Spleen (tissue), 11 donors: ENCODE measurements around the gene KCTD8. TPM values are rescaled to one million over a fixed set of nuclear protein-coding genes. Genes with fewer than 3 reads are reported as not detected.

Experiments
- DNase-seq: peaks from one replicate; pipeline ENCODE4 v3.0.0-alpha.2; 2020
- H3K27ac ChIP-seq, 8 donors: fragments of 200-600 bp; sonication (generic) in 7 of 8; 1 replicate in 4 of 8; 2 replicates in 4 of 8; pipeline versions ENCODE4 v1.5.0 to v1.8.0; 2016 to 2021; ENCODE audit warnings: inconsistent platforms in 4 of 8, mild to moderate bottlenecking in 4 of 8, moderate library complexity in 1 of 8
- H3K27me3 ChIP-seq, 7 donors: fragments of 200-600 bp; sonication (generic) in 6 of 7; replicated peaks in 1 of 7; 1 replicate in 4 of 7; 2 replicates in 3 of 7; pipeline versions ENCODE4 v1.5.0 to v1.8.0; 2016 to 2021; ENCODE audit warnings: inconsistent platforms in 3 of 7, mild to moderate bottlenecking in 1 of 7
- H3K36me3 ChIP-seq, 6 donors: fragments of 200-600 bp; sonication (generic) in 5 of 6; 1 replicate in 4 of 6; 2 replicates in 2 of 6; pipeline versions ENCODE4 v1.5.0 to v1.8.0; 2016 to 2021; ENCODE audit warnings: inconsistent platforms in 2 of 6
- H3K4me1 ChIP-seq, 6 donors: fragments of 200-600 bp; sonication (generic) in 5 of 6; 1 replicate in 3 of 6; 2 replicates in 3 of 6; pipeline versions ENCODE4 v1.5.0 to v1.8.0; 2016 to 2021; ENCODE audit warnings: inconsistent platforms in 3 of 6
- H3K4me3 ChIP-seq, 8 donors: fragments of 200-600 bp; sonication (generic) in 7 of 8; 1 replicate in 4 of 8; 2 replicates in 4 of 8; pipeline versions ENCODE4 v1.5.0 to v1.8.0; 2016 to 2021; ENCODE audit warnings: inconsistent platforms in 4 of 8, mild to moderate bottlenecking in 4 of 8, moderate library complexity in 2 of 8
- H3K9me3 ChIP-seq, 8 donors: fragments of 200-600 bp; sonication (generic) in 7 of 8; 1 replicate in 4 of 8; 2 replicates in 4 of 8; pipeline versions ENCODE4 v1.5.0 to v1.8.0; 2016 to 2021; ENCODE audit warnings: inconsistent platforms in 4 of 8
- POLR2A ChIP-seq, 3 donors: fragments of 450-650 bp; IDR thresholded peaks; one replicate each; pipeline ENCODE4 v1.5.1; 2017; ENCODE audit warnings: antibody characterized with exemption in 3 of 3, mild to moderate bottlenecking in 1 of 3
- POLR2AphosphoS5 ChIP-seq, 3 donors: sonication (generic); formaldehyde crosslinking; IDR thresholded peaks; one replicate each; pipeline ENCODE4 v1.5.1; 2017; ENCODE audit warnings: antibody characterized with exemption in 3 of 3
- WGBS, 5 donors: extraction: QIAGEN DNeasy Blood & Tissue Kit in 3 of 5; methylation state at CpG; one replicate each; pipeline versions ENCODE4 v1.1.5 to v1.1.7; 2013 to 2018; 5-methylcytosine and 5-hydroxymethylcytosine counted together
- intact Hi-C: fragments of 100-400 bp; cut with DNase I; formaldehyde crosslinking; loops from one replicate; pipeline ENCODE4 v1.15.0; 2023; ENCODE audit warnings: low total_unique reads
- polyA plus RNA-seq, 3 donors: library from polyadenylated mRNA; stranded (reverse); fragments of 200-250 nt; gene quantifications; one replicate each; pipeline ENCODE4 v1.2.1, GENCODE V29; 2013
- total RNA-seq, 7 donors: library from RNA; depleted of rRNA in 3 of 7; stranded (reverse); fragments of >200 nt in 3 of 7; fragmentation: NEBNext Ultra II Directional in 4 of 7; extraction: Animal tissue kit (Norgen Biotek cat#: 25700) in 4 of 7; gene quantifications; one replicate each; pipeline versions ENCODE4 v1.1.0 to v1.2.1, GENCODE V29; 2016 to 2021
- TF ChIP-seq, protein P1 (sequence below), 11 experiments: fragments of 200-600 bp in 7 of 11; fragments of 450-650 bp in 4 of 11; sonication (generic) in 4 of 11; IDR thresholded peaks in 8 of 11; conservative IDR thresholded peaks in 3 of 11; 1 replicate in 7 of 11; 2 replicates in 4 of 11; pipeline versions ENCODE4 v1.4.0 to v1.8.0; 2016 to 2021; ENCODE audit warnings: antibody characterized with exemption in 11 of 11, inconsistent platforms in 4 of 11, mild to moderate bottlenecking in 1 of 11
- donor health status: healthy with polysubstance abuse.
- donor health status: DM: no; HTN: no; CAD: no; lungs with moderate emphysema.
- donor health status: DM: no; HTN: no; CAD: no.
- donor health status: Bipolar disorder and iron deficiency.
- donor health status: healthy.
- donor health status: DM: no; HTN: no; CAD: no.
- donor health status: DM: yes; HTN: yes; CAD: no.

The KCTD8 gene
- total and polyA plus RNA-seq, 10 donors: 0.30 TPM; not detected in 9

DNA sequence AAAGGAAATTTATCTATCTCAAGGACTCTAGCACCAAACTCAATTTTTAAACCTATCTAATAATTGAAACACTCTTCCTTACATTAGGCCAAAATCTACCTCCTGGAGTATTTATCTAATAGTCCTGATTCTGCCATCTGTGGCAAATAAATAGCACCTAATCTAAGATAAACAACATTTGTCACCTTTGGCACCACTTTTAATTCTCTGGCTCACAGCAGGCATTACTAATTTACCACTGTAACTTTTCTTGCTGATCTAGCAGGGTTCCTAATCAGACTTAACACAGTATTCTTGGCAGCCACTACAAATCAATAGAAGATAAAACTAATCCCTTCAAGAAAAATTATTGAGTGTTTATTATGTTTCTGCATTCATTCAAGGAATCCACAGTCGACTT is 161.1 kb downstream of the KCTD8 start:
- no peaks in the 10 kb centered on the region for H3K27me3 ChIP-seq
- no peaks in the 10 kb centered on the region for H3K36me3 ChIP-seq
- intact Hi-C loops: no loop called here
- no peaks in the 10 kb centered on the region for H3K4me1 ChIP-seq
- H3K4me3 ChIP-seq: no peak overlapping the region
- TF ChIP-seq POLR2A (IDR thresholded peaks at IDR 0.05) (no peak), POLR2AphosphoS5 (IDR thresholded peaks at IDR 0.05) (no peak)
- TF ChIP-seq, protein P1, sequence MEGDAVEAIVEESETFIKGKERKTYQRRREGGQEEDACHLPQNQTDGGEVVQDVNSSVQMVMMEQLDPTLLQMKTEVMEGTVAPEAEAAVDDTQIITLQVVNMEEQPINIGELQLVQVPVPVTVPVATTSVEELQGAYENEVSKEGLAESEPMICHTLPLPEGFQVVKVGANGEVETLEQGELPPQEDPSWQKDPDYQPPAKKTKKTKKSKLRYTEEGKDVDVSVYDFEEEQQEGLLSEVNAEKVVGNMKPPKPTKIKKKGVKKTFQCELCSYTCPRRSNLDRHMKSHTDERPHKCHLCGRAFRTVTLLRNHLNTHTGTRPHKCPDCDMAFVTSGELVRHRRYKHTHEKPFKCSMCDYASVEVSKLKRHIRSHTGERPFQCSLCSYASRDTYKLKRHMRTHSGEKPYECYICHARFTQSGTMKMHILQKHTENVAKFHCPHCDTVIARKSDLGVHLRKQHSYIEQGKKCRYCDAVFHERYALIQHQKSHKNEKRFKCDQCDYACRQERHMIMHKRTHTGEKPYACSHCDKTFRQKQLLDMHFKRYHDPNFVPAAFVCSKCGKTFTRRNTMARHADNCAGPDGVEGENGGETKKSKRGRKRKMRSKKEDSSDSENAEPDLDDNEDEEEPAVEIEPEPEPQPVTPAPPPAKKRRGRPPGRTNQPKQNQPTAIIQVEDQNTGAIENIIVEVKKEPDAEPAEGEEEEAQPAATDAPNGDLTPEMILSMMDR (IDR thresholded peaks at IDR 0.05 in 8 of 11, conservative IDR thresholded peaks at IDR 0.05 in 3 of 11): no peak
- no peak for DNase-seq
- WGBS, 5 donors: 55 to 71% (median 62%) methylated on average over 1 of the region's 1 CpG
- H3K9me3 ChIP-seq: peaks cover 0 to 19% (median 4%) of the 10 kb centered on the region in 8 donors
- no peak overlapping the region for H3K27ac ChIP-seq

DNA sequence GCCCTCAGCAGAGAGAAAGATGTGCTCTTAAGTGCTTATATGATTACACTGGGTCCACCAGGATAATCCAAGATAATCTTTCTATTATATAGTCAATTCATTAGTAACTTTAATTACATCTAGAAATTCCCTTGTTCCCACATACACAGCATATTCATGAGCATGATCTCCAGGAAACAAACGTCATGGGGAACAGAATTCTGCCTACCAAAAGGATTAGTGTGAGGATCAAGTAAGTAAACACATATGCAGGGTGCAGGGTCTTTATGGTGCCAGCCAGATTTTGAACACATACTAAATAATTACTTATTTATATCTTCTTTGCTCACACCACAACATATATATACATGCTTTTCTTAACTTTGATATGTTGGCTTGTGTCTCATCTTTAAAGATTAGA is 169.1 kb downstream of the KCTD8 start:
- 26 to 47% (median 37%) methylated on average over 1 of the region's 1 CpG for WGBS, 5 donors
- Histone ChIP-seq H3K27me3 (no peaks in the 10 kb centered on the region), H3K9me3 (peaks cover 0 to 16% (median 0%) of the 10 kb centered on the region in 8 donors), H3K27ac (no peak overlapping the region), H3K4me3 (no peak overlapping the region), H3K4me1 (no peaks in the 10 kb centered on the region), H3K36me3 (no peaks in the 10 kb centered on the region)
- TF ChIP-seq POLR2A (IDR thresholded peaks at IDR 0.05) (no peak), POLR2AphosphoS5 (IDR thresholded peaks at IDR 0.05) (no peak)
- TF ChIP-seq, protein P1 (IDR thresholded peaks at IDR 0.05 in 8 of 11, conservative IDR thresholded peaks at IDR 0.05 in 3 of 11): no peak
- DNase-seq: no peak
- intact Hi-C loops: no loop called here

DNA sequence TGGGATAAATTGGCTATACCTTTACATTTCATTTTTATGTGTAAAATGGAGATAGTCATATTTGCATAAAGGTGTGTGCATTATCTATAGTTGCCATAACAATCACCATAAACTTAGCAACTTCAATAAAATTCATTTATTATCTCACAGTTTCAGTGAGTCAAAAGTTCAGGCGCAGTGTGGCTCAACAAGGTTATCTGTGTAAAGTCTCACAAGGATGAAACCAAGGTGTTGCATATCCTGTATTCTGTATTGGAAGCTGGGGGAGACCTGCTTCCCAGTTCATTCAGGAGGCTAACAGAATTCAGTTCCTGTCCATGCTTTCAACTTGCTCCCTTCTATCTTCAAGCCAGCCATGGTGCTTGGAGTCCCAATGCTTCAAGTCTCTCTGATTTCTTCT is 169.5 kb downstream of the KCTD8 start:
- Histone ChIP-seq H3K9me3 (peaks cover 0 to 14% (median 0%) of the 10 kb centered on the region in 8 donors), H3K4me1 (no peaks in the 10 kb centered on the region), H3K36me3 (no peaks in the 10 kb centered on the region), H3K4me3 (no peak overlapping the region), H3K27ac (no peak overlapping the region), H3K27me3 (no peaks in the 10 kb centered on the region)
- WGBS, 5 donors: 79 to 98% (median 88%) methylated on average over 1 of the region's 1 CpG
- DNase-seq: no peak
- intact Hi-C loops: no loop called here
- TF ChIP-seq, protein P1 (IDR thresholded peaks at IDR 0.05 in 8 of 11, conservative IDR thresholded peaks at IDR 0.05 in 3 of 11): no peak
- TF ChIP-seq POLR2A (IDR thresholded peaks at IDR 0.05): no peak
- no peak for TF ChIP-seq POLR2AphosphoS5 (IDR thresholded peaks at IDR 0.05)

DNA sequence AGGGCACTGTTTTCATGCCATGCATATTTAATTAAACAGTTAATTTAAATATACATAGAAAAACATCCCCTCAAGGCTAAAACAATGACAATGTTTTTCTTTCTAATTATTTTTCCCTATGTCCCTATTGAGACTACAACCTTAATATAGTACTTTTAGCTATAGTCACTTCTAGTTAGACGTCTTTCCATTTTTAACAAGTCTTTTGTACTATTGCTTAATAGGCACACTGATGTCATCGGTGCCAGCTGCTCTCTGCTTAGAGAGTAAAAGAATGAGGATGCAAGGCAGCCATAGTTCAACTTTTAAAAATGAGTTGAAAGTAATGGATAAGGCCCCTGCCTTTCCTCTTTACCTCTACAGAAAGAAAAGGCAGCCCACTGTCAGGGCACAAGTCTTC is 191.1 kb downstream of the KCTD8 start:
- H3K27ac ChIP-seq: no peak overlapping the region
- H3K4me1 ChIP-seq: no peaks in the 10 kb centered on the region
- no peaks in the 10 kb centered on the region for H3K9me3 ChIP-seq
- no peaks in the 10 kb centered on the region for H3K27me3 ChIP-seq
- no peaks in the 10 kb centered on the region for H3K36me3 ChIP-seq
- intact Hi-C loops: no loop called here
- H3K4me3 ChIP-seq: no peak overlapping the region
- 76 to 83% (median 77%) methylated on average over 2 of the region's 2 CpGs for WGBS, 5 donors
- no peak for DNase-seq
- TF ChIP-seq POLR2A (IDR thresholded peaks at IDR 0.05) (no peak), POLR2AphosphoS5 (IDR thresholded peaks at IDR 0.05) (no peak)
- TF ChIP-seq, protein P1 (IDR thresholded peaks at IDR 0.05 in 8 of 11, conservative IDR thresholded peaks at IDR 0.05 in 3 of 11): no peak
